ENCODE results near the gene DNAH17.
"Not testable (repeated sequence)": the region's sequence is repeated elsewhere in the genome, so short reads cannot be mapped to it uniquely, and the experiment has no call there.

Gene DNAH17

DNA sequence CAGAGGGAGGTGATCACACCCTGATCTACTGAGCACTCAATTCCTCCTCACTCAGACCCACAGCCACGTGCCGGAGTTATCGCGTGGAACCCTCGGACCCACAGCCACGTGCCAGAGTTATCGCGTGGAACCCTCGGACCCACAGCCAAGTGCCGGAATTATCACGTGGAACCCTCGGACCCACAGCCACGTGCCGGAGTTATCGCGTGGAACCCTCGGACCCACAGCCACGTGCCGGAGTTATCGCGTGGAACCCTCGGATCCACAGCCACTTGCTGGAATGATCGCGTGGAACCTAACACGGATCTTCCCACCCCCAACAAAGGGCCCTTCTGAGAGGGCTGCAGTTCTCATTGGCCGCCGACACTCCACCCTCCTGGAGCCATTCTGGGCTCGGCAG is 101.0 kb downstream of the DNAH17 start:
- DNase-seq (ENCODE audit: low read depth), result no peak

DNA sequence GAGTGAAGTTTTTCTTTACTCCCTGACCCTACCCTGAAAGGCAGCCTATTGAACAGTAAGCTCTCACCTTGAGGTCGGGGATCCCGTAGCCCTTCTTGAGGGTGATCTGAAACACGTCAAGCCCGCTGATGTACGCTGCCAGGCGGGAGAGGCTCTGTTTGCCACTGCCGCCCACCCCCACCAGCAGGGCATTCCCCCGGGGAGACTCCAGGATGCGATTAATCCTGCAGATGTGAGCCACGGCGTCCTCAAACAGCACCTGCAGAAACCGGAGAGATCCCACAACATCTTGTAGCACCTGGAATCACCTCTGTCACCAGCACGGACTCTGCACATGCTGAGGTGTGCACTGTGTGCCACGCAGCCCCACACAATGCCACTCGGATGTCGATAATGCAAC is 102.0 kb downstream of the DNAH17 start:
- no peak for DNase-seq (ENCODE audit: low read depth)

DNA sequence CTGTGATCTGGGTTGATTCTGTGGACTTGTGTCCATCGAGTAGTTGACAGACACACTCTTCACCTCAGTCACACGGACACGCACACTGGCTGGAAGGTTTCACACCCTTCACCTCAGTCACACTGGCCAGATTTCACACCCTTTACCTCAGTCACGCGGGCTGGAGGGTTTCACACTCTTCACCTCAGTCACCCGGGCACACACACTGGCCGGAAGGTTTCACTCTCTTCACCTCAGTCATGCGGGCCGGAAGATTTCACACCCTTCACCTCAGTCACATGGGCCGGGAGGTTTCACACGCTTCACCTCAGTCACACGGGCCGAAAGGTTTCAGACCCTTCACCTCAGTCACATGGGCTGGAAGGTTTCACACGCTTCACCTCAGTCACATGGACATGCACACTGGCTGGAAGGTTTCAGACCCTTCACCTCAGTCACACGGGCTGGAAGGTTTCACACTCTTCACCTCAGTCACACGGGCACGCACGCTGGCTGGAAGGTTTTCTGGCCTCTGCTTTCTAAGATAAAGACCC is 102.5 kb downstream of the DNAH17 start:
- no peak for DNase-seq (ENCODE audit: low read depth)

DNA sequence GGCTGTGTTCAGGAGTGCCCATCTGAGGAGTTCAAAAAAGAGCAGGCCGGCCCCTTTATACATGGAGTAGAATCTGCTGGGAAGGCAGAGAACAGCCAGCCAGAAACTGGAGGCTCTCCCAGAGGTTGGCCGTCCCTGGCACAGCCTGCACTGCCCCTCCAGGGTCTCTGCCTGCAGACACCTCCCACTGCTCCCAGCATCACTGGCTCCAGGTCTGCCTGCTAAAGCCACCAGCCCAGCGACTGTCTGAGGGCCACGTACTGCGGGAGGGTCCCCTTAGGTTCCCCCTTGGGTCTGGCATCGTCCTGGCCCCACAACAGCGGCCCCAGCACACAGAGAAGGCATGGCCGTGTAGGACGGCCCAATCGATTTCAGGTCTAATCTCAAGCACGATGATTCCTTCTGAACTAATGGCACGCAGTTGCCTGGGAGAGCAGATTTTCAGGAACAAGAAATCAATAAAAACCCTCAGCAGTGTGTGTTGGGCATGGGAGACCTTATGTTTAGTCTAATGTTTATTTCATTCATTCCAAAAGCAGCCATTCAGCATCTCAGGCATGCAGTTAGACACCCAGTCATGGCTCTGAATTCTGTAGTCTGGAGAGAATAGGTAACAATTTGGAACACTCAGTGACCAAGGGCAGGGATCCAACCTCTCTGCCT is 103.1 kb downstream of the DNAH17 start:
- no peak for DNase-seq (ENCODE audit: low read depth)

DNA sequence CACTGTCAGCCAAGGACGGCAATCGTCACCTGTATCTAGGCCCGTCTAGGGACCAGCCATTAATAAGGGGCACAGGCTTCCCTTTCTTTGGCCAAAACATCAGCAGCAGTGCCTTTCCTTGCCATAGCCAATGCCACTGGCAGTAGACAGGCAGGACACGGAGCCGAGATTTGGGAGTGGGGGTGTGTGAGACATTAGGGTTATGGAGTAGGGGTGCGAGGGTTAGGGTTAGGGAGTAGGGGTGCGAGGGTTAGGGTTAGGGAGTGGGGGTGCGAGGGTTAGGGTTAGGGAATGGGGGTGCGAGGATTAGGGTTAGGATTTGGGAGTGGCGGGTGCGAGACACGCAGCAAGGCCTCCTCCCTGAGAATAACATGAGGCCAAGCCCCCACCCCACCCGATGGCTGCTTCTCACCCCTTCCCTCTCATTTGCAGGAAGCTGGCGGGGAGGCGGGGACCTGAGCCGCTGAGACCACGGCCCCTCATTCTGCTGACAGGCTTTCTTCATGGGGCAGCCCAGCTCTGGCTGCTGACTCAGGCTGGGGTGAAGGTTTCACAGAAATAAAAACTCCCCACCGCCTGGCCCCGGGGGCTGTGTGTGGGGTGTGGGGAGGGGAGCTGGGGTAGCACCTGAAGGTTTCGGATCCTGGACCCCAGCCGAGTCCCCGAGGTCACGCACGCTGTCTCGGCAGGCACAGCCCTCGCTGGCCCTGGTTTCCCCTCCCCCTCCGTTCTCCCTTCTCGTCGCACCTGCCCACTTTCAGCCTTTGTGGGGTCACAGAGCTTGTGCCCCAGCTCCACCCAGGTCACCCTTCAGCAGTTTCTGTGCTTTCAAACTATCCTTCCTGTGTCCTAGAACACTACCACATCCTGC is 104.9 kb downstream of the DNAH17 start:
- DNase-seq (ENCODE audit: low read depth), result no peak

DNA sequence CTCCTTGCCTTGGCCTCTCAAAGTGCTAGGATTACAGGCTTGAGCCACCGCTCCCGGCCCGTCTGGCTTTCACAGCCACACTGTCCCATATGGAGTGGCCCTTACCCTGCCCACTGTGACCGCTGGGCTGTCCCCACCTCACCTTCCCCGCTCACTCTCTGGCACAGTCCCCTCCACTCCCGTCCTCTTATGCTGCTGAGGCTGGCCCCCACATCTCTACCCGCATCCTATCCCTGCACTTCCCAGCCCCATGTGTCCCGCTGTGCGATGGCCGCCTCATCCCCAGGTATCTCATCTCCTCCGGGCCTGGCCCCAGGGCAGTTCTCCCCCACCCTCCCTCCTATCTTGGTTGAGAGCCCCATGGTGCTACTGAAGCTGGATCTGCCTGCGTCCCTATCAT is 105.6 kb downstream of the DNAH17 start:
- no peak for DNase-seq (ENCODE audit: low read depth)

DNA sequence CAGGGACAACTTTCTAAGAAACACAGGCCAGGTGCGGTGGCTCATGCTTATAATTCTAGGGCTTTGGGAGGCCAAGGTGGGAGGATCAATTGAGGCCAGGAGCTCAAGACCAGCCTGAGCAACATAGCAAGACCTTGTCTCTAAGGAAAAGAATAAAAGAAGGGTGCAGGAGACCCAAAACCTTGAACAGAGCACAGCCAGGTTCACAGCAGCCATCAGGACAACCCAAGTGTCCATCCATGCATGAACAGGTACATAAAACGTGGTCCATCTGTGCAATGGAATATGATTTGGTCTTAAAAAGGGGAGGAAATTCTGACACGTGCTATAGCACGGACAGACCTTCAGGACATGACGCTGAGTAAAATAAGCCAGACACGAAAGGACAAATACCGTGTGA is 107.8 kb downstream of the DNAH17 start:
- no peak for DNase-seq (ENCODE audit: low read depth)

DNA sequence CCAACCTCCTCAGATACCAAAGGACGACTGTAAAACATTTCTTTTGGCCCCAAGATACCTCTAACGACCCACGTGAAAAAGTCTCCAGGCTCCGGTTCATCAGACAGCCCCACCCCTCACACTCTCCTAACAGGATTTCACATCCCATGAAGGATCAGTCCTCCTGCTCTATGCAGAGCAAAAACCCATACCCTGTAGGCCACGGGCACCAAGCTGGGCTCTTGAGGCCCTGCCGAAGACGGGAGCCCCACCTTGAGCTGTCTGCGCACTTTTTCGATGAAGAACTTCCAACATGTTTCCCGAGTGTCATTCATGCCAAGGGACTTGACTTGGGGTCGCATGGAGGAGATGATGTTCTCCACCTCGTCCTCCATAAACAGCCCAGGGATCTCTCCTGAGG is 108.8 kb downstream of the DNAH17 start:
- no peak for DNase-seq (ENCODE audit: low read depth)

DNA sequence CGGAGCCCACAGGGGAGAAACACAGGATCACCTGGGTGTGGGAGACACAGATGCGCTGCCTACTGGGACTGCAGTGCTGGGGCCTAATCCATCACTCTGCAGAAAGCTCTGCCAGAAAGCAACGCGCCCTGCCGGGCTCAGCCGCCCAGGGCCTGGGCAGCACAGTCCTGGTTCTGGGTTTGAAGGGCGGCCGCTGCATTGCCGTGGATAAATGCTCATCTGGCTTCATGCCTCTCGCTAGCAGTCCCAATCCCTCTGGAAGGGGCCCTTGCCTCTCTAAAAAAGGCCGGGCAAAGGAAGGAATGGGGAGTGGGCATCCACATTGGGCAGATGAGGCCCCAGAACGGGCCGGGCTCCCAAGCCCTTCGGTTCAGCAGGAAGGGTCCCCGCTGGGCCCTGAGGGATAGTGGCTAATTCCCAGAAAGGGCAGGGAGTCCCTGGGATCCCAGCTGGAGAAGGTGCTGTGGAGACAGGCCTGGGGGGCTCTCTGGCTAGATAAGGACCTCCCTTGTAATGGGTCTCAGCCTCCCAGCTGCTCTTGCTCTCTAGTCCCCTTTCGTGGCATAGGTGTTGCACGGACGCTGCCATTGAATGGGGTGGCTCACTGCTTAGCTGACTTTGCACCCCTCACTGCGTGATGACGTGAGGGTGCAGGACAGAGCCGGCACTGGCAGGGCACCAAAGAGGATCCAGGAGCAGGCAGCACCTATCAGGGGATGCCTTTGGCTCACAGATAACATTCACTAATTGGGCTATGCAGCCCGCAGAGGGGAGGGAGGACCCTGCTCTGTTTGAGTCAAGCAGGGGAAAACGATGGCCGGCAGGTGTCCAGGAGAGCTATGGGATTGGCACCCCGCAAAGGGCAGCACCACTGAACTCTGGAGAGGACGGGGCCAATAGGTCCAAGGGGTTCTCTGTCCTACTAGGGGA is 110.1 kb downstream of the DNAH17 start:
- DNase-seq (ENCODE audit: low read depth), result no peak

DNA sequence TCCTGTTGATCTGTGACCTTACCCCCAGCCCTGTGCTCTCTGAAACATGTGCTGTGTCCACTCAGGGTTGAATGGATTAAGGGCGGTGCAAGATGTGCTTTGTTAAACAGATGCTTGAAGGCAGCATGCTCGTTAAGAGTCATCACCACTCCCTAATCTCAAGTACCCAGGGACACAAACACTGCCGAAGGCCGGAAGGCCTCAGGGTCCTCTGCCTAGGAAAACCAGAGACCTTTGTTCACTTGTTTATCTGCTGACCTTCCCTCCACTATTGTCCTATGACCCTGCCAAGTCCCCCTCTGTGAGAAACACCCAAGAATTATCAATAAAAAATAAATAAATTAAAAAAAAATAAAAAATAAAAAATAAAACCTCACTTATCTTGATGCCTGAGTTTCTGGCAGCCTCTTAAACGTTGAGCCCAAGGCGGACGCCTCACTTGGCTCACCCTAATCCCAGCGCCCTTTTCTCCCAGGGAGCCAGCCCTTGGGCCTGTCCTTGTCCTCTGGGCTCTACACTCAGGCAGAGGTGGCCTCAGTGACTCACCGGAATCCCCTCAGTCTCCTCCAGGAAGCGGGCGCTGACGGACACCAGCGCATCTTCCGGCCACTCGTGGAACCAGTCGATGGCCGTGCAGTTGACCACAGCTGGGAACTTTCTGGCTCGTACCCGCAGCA is 110.9 kb downstream of the DNAH17 start:
- not testable (repeated sequence) for DNase-seq (ENCODE audit: low read depth)

DNA sequence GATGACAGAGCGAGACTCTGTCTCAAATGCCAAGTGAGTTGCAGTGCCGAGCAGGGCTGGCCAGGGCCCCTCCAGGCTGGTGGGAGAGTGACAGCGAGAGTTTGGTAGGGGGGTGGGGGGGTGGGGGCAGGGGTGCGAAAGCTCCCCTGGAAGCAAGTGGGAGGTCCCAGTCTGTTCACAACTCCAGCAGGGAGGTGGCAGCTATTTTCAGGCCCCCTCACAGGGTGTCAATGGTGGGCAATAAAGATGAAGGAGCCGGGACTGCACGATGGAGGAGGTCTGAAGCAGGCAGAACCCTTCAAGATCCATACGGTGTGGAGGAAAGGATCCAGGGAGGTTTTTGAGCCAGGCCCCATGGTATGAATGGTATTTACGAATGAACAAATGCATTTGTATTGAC is 115.0 kb downstream of the DNAH17 start:
- no peak for DNase-seq (ENCODE audit: low read depth)

DNA sequence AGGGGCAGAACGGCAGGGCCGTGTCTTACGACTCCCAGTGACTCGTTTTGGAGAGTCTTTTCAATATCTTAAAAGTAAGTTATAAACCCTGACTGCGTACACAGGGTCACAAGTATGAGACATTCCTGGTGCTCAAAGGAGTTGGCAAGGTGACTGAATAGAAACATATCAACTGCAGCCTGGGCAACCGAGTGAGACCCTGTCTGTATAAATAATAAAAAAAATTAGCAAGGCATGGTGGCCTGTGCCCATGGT is 115.5 kb downstream of the DNAH17 start:
- no peak for DNase-seq (ENCODE audit: low read depth)

DNA sequence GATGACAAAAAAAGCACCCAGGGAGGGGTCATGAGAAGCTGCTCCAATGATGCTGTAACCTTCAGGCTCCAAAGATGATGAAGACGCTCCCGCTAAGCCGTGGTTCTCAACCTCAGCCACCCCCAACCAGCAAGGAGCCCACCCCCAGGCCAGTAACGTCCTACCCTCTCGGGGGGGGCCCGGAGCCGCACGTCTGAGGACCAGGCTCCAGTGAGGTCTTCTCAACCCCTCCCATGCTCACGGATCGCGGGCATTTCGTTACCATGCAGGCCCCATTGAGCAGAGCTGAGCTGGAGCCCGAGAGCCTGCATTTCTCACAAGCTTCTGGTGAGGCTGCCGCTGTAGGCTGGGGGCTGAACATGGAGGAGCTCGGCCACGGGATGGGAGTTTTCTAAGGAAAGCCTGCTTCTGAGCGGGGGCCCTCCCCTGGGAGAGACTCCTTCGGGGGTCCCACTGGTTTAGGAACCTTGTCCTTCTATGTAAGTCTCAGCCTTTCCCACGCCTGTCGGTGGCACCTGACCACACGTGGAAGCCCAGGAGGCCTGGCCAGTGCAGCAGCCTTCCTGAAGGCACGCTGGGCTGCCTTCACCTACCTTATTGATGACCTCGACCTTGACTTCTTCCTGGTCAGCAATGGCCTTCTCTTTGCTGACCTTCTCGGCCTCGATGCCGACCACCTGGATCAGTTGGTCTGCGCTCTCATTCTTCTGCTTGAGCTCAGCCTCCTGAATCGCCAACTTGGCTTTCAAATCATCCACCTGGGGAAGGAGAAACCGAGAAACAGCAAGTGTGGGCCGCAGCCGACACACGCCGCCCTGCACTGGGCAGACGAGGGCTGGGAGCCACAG is 116.0 kb downstream of the DNAH17 start:
- DNase-seq (ENCODE audit: low read depth), result no peak

DNA sequence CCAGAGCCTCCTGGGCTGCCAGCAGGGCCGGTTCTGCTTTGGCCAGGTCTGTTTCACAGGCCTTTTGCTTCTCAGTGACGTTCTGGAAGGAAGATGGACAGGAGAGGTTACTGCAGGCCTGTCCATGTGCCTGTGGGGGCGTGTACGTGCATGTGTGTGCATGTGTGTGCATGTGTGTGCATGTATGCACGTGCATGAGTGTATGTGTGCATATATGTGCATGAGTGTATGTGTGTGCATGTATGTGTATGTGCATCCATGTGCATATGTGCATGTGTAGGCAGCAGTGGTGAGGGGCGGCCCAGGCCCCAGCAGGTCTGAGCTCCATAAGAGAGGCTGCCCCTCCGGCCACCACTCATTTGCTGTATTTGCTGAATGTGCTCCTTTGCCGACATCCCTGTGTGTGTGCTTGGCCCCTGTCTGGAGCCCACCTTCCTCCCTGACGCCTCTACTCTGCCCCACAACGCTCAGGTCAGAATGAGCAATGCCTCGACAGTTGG is 117.0 kb downstream of the DNAH17 start:
- no peak for DNase-seq (ENCODE audit: low read depth)

DNA sequence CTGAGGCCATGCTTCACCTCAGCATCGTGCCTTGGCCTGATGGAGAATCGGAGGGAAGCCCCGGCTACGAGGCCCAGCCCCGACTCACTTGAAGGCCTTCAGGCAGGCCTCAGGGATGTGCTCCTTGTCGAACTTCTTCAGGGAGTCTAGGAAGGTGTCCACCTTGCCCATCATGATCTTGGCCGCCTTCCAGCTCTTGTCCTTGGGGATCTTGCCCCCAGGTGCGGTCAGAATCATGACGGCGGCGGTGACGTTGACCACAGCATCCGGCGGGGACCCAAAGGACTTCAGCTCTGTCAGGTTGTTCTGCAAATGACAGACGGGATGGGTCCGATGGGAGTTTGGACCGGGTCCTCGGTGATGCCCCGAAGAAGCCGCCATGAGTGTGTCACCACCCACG is 117.5 kb downstream of the DNAH17 start:
- no peak for DNase-seq (ENCODE audit: low read depth)

DNA sequence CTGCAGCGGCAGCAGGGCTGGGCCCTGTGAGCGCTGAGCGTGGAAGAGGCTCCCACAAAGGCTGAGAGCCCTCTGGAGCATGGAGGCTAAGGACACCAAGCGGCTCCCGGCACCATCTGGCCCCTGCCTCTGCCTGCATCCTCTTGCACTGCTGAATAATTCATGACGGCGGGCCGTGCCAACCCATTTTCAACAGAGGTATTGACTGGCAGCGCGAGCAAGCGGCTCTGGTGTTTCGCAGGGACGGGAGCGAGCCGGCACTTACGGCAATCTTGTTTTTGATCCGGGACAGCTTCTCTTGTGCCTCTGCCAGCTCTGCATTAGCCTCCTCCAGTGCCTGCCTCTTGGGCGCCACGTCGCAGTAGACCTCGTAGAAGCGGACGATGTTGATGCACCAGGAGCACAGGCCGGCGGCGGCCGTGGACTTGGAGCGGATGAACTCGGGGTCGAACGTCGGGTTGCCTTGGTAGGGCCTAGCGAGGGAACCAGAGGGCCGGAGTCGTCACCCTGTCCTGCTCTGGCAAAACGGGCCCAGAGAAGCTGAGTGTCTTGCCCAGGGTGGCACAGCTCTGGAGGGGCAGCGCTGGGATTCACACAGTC is 118.4 kb downstream of the DNAH17 start:
- no peak for DNase-seq (ENCODE audit: low read depth)

DNA sequence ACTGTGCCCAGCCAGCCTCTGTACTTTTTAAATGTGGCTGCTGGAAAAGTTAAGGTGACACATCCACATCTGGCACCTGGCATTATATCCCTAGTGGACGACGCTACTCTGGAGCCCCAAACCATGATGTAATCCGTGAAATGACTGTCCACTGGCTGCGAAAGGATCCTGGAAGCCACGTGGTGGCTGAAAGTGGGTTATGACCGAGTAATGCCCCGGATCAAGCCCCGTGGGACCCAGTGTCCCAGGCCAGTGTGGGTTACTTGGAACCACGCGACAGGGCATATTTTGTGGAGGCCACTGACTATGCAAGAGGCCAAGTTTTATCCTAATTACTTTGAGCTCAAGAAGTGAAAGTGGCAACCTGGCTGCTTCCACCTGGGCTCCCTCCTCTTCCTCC is 119.1 kb downstream of the DNAH17 start:
- DNase-seq (ENCODE audit: low read depth), result no peak

DNA sequence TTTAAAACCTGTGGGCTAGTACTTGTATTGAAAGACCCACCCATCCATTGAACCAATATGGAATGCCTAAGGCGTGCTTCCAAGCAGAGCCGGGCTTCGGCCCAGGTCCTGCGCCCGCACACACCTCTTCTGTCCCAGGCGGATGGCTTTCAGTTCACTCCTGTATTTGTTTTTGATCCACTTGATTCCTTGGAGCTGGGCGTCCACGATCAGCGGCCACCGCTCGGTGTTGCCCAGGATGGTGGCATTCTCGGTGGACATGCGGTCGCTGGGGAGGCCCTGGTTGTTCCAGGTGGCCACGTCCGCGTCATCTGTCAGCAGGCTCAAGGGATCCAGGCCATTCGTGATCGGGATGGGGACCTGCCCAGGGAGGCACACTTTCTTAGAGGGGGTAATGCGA is 122.8 kb downstream of the DNAH17 start:
- no peak for DNase-seq (ENCODE audit: low read depth)

DNA sequence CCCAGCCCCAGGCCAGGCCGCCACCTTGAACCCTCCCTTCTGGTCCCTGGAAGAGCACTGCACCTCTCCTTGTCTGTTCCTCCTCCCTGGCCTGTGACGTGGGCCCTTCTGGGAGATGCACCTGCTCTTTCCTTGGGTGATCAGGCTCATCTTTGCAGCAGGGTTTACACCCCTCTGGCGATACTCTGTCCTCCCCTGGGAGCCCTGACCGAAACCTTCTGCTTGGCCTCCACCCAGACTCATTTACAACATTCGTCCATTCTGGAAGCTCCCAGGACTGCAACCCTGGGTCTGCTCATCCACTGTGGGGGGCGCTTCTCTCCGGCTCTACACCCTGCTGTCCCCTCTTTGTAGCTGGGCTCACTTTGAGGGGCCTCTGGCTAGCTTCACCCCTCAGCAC is 125.4 kb downstream of the DNAH17 start:
- DNase-seq (ENCODE audit: low read depth), result no peak

DNA sequence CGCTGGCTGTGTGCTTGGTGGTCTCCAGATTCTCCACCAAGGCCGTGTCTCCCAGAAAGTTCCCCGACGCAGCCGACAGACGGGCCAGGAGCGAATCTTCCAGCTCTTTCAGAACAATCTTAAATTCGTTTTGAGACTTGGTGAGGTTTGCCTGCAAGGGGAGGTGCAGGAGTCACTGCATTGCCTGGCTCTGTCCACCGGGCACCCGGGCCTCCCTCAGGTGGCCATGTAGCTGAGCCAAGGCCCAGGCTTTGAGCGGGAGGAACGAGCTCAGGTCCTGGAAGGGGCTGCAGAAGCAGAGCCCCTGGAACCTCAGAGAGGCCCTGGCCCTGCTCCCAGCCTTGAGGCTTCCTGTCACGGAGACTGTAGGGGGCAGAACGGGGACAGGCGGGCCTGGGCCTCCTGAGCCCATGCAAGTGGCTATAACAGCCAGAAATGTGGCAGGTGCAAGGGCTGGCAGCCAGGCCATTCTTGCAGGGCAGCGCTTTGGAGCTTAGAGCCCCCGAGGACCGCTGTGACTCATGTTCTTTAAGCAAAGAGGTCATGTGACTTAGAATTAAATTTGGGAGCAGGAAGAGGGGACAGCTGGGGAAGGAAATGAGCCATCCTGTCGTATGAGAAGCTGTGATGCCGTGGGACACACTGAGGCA is 126.4 kb downstream of the DNAH17 start:
- DNase-seq (ENCODE audit: low read depth), result no peak
